GF-D8 (cell line): ENCODE data around the gene DGKA.
"Not testable (repeated sequence)": the region's sequence is repeated elsewhere in the genome, so short reads cannot be mapped to it uniquely, and the experiment has no call there.

Experiments used
- DNase-seq: peaks from one replicate; lab custom pipeline; 2025; lab: John Stamatoyannopoulos, UW

DGKA gene

DNA sequence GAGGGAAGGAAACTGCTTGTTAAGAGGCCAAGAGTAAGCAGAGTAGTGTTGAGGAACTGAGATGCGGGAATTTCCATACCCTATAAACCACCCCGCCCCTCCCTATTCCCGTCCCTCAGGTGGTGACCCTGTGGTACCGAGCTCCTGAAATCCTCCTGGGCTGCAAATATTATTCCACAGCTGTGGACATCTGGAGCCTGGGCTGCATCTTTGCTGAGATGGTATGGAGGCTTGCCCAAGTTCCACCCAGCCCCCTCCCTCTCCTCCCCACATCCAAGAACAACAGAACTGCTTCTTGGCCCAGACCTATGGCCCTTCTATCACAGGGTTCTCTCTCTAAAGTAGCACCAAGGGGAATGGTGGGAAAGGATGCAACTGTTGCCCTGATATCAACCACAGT is 38.4 kb downstream of the DGKA start:
- no peak for DNase-seq

- DNase-seq, result no peak
Observed at GRCh38 chr12:55970775-55971174, 39.8 kb downstream of the DGKA start.

DNA sequence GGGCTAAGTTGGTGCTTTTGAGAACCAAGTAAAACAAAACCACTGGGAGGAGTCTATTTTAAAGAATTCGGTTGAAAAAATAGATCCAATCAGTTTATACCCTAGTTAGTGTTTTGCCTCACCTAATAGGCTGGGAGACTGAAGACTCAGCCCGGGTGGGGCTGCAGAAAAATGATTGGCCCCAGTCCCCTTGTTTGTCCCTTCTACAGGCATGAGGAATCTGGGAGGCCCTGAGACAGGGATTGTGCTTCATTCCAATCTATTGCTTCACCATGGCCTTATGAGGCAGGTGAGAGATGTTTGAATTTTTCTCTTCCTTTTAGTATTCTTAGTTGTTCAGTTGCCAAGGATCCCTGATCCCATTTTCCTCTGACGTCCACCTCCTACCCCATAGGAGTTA is 41.1 kb downstream of the DGKA start:
- no peak for DNase-seq

- DNase-seq, result no peak
Observed at GRCh38 chr12:55972456-55972855, 41.5 kb downstream of the DGKA start.

DNA sequence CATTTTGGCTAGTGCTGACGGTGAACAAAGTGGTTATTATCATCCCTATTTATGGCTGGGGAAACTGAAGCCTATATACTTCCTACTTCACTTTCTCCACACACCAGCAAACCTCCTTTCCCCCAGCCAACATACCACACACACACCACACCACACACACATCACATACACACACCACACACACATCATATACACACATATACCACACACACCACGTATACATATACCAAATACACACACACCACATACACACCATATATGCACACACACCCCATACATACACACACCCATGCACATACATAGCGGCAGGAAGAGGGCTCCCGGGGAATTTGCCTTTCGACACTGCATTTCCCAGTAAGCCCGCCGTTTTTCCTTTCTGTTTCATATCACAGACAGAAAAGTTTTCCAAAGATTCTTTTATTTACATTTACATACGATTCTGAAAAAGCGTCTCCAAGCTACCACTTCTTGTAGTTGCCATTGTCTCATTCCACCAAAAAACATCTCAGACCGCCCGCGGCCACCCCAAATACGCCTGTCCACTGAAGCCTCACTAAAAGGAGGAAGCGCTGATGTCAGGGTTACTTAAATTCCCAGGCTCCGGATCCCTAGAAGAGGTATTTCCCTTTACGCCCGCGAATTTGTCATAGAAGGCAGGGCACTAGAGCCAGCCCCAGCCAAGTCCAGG is 42.1 kb downstream of the DGKA start:
- DNase-seq, result no peak

DNA sequence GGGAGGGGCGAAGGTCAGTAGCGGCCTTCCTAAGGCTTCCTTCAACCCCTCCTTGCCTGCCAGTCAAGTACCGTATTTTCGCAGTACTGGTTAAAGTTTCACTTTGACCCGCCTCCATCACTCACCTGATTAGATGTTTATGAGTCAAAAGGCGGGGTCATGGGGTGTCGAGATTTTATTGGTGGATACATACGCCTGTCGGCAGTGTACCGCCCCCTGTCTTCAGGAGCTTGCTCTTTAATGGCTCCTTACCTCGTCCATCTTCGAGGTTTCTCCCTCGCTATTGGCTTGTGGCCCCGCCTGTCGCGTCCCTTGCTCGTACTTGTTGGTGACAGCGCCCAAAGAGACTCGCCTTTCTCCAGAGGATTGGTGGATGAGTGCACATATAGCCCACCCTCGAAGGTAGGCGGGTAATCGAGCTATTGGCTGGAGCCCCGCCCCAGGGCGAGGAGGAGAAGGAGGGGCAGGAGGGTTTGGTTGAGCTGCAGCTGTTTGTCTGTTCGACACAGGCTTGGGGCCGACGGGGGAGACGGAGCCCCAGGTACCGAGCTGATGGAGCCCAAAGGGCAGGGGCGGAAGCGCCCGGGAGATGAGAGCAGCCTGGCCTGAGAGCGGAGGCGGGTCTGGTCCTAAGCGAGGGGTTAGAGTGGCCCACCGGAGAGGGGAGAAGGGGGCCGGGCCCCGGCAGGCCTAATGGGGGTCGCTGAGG is 42.8 kb downstream of the DGKA start, which contains the start of gene RAB5B:
Gene RAB5B, plus strand, starts transcription at position 480 of the 709 bp plus-strand sequence. CDS start 12,883 bp downstream, outside the sequence.
- peak; percentile 100 for DNase-seq

DNA sequence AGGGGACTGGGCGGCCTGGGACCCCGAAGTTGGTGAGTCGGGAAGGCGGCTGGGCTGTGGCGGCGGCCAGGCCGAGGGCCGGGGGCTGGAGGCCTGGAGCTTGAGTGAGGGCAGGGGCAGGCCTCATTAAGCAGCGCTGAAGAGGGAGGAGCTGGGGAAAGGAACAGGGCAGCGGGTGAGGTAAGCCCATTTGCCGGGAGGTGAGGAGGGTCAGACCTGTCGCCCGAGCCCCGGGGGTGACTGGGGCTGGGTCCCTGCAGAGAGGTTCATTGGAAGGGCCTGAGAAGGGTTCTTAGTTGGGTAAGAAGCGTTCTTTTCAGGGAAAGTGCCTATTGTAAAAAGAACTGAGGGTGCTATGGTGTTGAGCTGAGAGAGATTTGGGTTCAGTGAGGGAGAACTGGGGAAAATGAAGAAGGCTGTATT is 43.4 kb downstream of the DGKA start:
- DNase-seq, result peak; percentile 12

GRCh38 chr12:55978393-55978792 is 47.4 kb downstream of the DGKA start:
- DNase-seq, result peak; percentile 83

- no peak for DNase-seq
Observed at GRCh38 chr12:55979069-55979468, 48.1 kb downstream of the DGKA start.

DNA sequence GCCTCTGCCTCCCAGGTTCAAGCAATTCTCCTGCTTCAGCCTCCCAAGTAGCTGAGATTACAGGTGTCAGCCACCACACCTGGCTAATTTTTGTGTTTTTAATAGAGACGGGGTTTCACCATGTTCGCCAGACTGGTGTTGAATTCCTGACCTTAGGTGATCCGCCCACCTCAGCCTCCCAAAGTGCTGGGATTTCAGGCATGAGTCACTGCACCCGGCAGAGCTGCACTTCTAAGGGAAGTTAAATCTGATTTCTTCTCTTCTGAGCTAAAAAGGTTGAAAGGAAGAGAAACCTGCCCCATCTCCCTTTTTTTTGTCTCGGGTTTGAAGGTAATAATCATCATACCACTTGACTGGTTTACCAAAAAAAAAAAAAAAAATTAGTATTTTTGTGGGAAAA is 50.9 kb downstream of the DGKA start:
- DNase-seq, result not testable (repeated sequence)

DNA sequence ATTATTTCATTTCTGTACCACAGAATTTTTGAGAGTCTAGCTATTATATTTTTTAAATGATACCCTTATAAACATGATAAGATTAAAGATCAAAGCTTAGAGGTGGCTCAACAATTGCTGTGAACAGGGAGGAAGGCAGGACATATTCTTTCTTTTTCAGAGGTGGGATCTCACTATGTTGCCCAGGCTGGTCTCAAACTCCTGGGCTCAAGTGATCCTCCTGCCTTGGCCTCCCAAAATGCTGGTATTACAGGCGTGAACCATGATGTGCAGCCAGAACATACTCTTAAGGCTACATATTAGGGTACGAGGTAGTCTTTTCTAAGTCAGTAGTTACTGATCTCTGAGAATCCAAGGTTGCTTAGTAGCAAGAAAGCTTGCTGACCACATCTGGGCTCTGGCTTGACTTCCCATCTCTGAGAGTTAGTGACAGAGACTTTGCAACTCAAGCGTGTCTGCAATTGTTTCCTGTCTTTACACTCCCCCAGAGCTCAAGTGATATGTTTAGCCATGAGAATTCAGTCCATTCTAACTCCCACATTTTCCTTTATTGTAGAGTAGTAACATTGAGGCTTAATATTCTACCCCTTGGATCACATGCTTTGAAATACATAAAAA is 51.5 kb downstream of the DGKA start:
- peak; percentile 92 for DNase-seq

- DNase-seq, result peak; percentile 81
Observed at GRCh38 chr12:55983232-55983842, 52.4 kb downstream of the DGKA start.

DNA sequence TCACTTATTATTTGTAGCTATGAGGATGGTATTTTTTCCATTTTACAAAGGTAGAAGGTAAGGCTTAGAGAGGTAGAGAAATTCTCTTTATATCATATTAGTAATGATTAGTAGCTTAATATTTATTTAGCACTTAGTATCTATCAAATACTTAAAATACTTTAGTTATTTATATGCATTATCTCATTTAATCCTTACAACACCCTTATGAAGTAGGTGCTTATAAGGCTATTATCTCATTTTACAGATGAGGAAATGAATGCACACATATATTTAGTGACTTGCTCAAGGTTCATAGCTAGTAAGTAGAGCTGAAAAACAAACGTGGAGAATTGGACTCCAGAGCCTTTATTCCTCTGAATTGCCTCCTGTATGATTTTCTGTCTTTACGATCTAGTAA is 53.9 kb downstream of the DGKA start:
- DNase-seq, result no peak

GRCh38 chr12:55985341-55985740 is 54.4 kb downstream of the DGKA start:
- peak; percentile 70 for DNase-seq

- not testable (repeated sequence) for DNase-seq
Observed at GRCh38 chr12:55985976-55986375, 55.0 kb downstream of the DGKA start.

GRCh38 chr12:55991110-55991509 is 60.1 kb downstream of the DGKA start:
- no peak for DNase-seq

DNA sequence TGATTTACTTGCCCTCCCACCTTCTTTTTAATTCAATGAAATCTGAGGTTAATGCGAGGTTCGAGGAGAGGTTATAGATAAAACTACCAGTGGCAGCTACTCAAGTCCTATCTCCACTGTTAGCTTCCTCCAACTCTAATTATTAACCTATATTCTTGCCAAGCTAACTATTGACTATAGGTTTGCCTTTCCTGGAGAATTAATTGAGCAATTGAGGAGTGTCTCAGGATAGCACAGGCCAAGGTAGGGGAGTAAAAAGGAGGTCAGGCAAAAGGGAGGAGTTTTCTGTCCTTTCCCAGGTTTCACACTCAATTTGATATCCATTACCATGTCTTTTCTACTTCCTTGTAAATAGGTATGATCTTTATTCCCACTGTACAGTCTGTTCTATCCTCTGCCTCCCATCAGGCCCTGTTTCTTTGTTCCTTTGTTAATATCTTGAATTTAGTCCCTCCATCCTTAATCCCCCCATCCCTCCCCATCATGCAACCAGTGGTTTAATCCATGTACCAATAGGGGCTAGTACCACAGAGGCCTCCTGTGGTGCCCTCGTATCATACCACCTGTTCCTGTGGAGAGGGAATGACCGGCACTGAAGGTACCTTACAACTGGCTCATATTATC is 62.4 kb downstream of the DGKA start:
- no peak for DNase-seq

GRCh38 chr12:55995366-55995765 is 64.4 kb downstream of the DGKA start:
- no peak for DNase-seq

- DNase-seq, result no peak
Observed at GRCh38 chr12:55996201-55996714, 65.3 kb downstream of the DGKA start.

GRCh38 chr12:55996715-55997534 is 66.0 kb downstream of the DGKA start, which contains the start of gene SUOX:
Gene SUOX, plus strand, starts transcription at chr12:55997276. Its CDS starts 4,946 bp downstream, at chr12:56002222.
- DNase-seq, result no peak

DNA sequence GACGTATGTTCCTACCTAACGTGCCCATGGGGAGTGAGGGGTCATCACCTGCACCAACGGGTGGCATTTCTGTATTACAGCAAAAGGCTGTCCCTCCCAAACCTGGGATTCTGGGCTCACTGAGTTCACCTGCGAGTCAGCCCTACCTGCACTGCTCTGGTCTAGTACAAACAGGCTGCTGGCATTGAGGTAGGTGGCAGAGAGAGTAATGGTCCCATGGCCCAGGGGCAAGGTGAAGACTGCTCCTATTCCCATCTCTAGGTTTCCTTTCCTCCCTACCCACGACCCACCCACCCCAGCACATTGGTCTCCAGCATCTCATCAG is 66.5 kb downstream of the DGKA start:
- DNase-seq, result no peak
